Activated CD4-positive, alpha-beta T cell treated with anti-CD3 and anti-CD28 coated beads, Interleukin-2, amount 50 U/mL, for 1 hour (primary cell): Measurements from ENCODE around the gene AHNAK2.
A peak's percentile ranks its signal among the peaks of the same experiment; 100 is the strongest.
"Not testable (repeated sequence)": the region's sequence is repeated elsewhere in the genome, so short reads cannot be mapped to it uniquely, and the experiment has no call there.

Experiments
- DNase-seq: peaks from one replicate; pipeline ENCODE4 v3.0.0-alpha.2; 2020

Gene AHNAK2

GRCh38 chr14:104977681-104978653 is at the start of gene AHNAK2:
Gene AHNAK2, minus strand, starts transcription at chr14:104978374. Its CDS starts 137 bp downstream, at chr14:104978237.
- DNase-seq: peak; percentile 50

GRCh38 chr14:105027718-105028117 is 49.5 kb upstream of the AHNAK2 start:
- not testable (repeated sequence) for DNase-seq

- DNase-seq: no peak
Measured at GRCh38 chr14:105026802-105027563, 48.8 kb upstream of the AHNAK2 start.

GRCh38 chr14:105026033-105026785 is 48.0 kb upstream of the AHNAK2 start:
- no peak for DNase-seq

GRCh38 chr14:105025429-105025828 is 47.3 kb upstream of the AHNAK2 start:
- no peak for DNase-seq

GRCh38 chr14:105023791-105024480 is 45.8 kb upstream of the AHNAK2 start:
- no peak for DNase-seq

GRCh38 chr14:105023144-105023543 is 45.0 kb upstream of the AHNAK2 start:
- DNase-seq: no peak

GRCh38 chr14:105022276-105022670 is 44.1 kb upstream of the AHNAK2 start:
- DNase-seq: no peak

- no peak for DNase-seq
Measured at GRCh38 chr14:105021656-105022275, 43.6 kb upstream of the AHNAK2 start.

- peak; percentile 97 for DNase-seq
Measured at GRCh38 chr14:105020815-105021655, 42.9 kb upstream of the AHNAK2 start, which contains the start of gene CDCA4. Gene CDCA4, minus strand, starts transcription at chr14:105021083. Its CDS starts 9,154 bp downstream, at chr14:105011929.

- peak; percentile 58 for DNase-seq
Measured at GRCh38 chr14:105019861-105020814, 42.0 kb upstream of the AHNAK2 start.

GRCh38 chr14:105018414-105018813 is 40.2 kb upstream of the AHNAK2 start:
- no peak for DNase-seq

GRCh38 chr14:105015905-105016304 is 37.7 kb upstream of the AHNAK2 start:
- no peak for DNase-seq

- no peak for DNase-seq
Measured at GRCh38 chr14:105015242-105015641, 37.1 kb upstream of the AHNAK2 start.

- no peak for DNase-seq
Measured at GRCh38 chr14:105014631-105015030, 36.5 kb upstream of the AHNAK2 start.

GRCh38 chr14:105014032-105014431 is 35.9 kb upstream of the AHNAK2 start:
- no peak for DNase-seq

- DNase-seq: no peak
Measured at GRCh38 chr14:105013150-105013785, 35.1 kb upstream of the AHNAK2 start.

- no peak for DNase-seq
Measured at GRCh38 chr14:105012171-105012985, 34.2 kb upstream of the AHNAK2 start.
